ENCODE results near the gene HNF4A.

HNF4A gene

GRCh38 chr20:44406572-44407137 is 51.2 kb downstream of the HNF4A start:
- no peak for DNase-seq

GRCh38 chr20:44407402-44408184 is 52.1 kb downstream of the HNF4A start:
- DNase-seq = no peak

- no peak for DNase-seq
These were observed 53.7 kb downstream of the HNF4A start for GRCh38 chr20:44409132-44409600.

GRCh38 chr20:44410583-44411019 is 55.1 kb downstream of the HNF4A start:
- no peak for DNase-seq

GRCh38 chr20:44411020-44411756 is 55.7 kb downstream of the HNF4A start:
- DNase-seq = no peak

- no peak for DNase-seq
These were observed 56.4 kb downstream of the HNF4A start for GRCh38 chr20:44411757-44412401.

GRCh38 chr20:44412402-44413144 is 57.1 kb downstream of the HNF4A start:
- DNase-seq = no peak

GRCh38 chr20:44413575-44414345 is 58.3 kb downstream of the HNF4A start:
- no peak for DNase-seq

GRCh38 chr20:44414346-44414714 is 58.8 kb downstream of the HNF4A start:
- no peak for DNase-seq

GRCh38 chr20:44414808-44415207 is 59.3 kb downstream of the HNF4A start:
- DNase-seq = no peak

GRCh38 chr20:44415833-44416715 is 60.6 kb downstream of the HNF4A start:
- DNase-seq = no peak

- no peak for DNase-seq
These were observed 62.8 kb downstream of the HNF4A start for GRCh38 chr20:44418069-44418905.

GRCh38 chr20:44419131-44419844 is 63.8 kb downstream of the HNF4A start:
- no peak for DNase-seq

GRCh38 chr20:44420497-44420896 is 65.0 kb downstream of the HNF4A start:
- DNase-seq = no peak

- DNase-seq = no peak
These were observed 66.6 kb downstream of the HNF4A start for GRCh38 chr20:44422083-44422482.

GRCh38 chr20:44423480-44423879 is 68.0 kb downstream of the HNF4A start:
- no peak for DNase-seq

- DNase-seq = no peak
These were observed 68.6 kb downstream of the HNF4A start for GRCh38 chr20:44424039-44424495.

- no peak for DNase-seq
These were observed 70.4 kb downstream of the HNF4A start for GRCh38 chr20:44425923-44426322.

All from NCI-H345 (cell line).